HepG2 (cell line): ENCODE data around the gene TLK1. TPM values are rescaled to one million over a fixed set of nuclear protein-coding genes. Genes with fewer than 3 reads are reported as not detected.

Experiments used
- ATAC-seq: fragments of 200-7000 bp; cut with Tn5 transposase; 3 replicates; pipeline ENCODE4 v1.9.1; 2020; ENCODE audit warnings: mild to moderate bottlenecking, moderate library complexity
- BruUV-seq: library from RNA; stranded (reverse); fragments of 400-500 nt; replicated peaks from 2 replicates; lab custom pipeline; 2021; lab: Mats Ljungman, UMichigan
- CTCF ChIA-PET: fragments of 300-600 bp; formaldehyde crosslinking; extraction: SDS; loops from one replicate; lab custom pipeline; 2021; ENCODE audit warnings: low total read pairs, inconsistent platforms, low intra/inter-chr PET ratio; lab: Yijun Ruan, JAX
- POLR2A ChIA-PET: fragments of 350-600 bp; sonication (Branson Sonifier 250); formaldehyde crosslinking; loops from one replicate; lab custom pipeline; 2020; ENCODE audit warnings: antibody characterized with exemption, inconsistent platforms; lab: Yijun Ruan, JAX
- DNase-seq: peaks from one replicate; pipeline ENCODE4 v3.0.0-alpha.2; 2015; ENCODE audit warnings: low spot score
- FAIRE-seq: peaks from 3 replicates; lab custom pipeline; 2011; peaks lifted over from hg19 to GRCh38; lab: Jason Lieb, UNC
- H2AFZ ChIP-seq: one replicate; pipeline ENCODE4 v1.6.1; 2011; ENCODE audit warnings: low read length, inconsistent platforms
- H3K27ac ChIP-seq: fragments of 300-600 bp; 3 replicates; pipeline ENCODE4 v1.8.0; 2011; ENCODE audit warnings: mixed run types, mild to moderate bottlenecking, mixed read lengths, low read length, inconsistent platforms; ENCODE audit not compliant: insufficient read depth; ENCODE audit errors: extremely low read length
- H3K27me3 ChIP-seq, 2 experiments: fragments of 200-600 bp in 1 of 2; 2 replicates in 1 of 2; 3 replicates in 1 of 2; pipeline versions ENCODE4 v1.6.0 to v1.8.0; 2011; ENCODE audit warnings: low read length in 2 of 2, mild to moderate bottlenecking in 2 of 2, moderate library complexity in 2 of 2, inconsistent platforms in 1 of 2; ENCODE audit not compliant: insufficient read depth in 2 of 2, control insufficient read depth in 1 of 2
- H3K36me3 ChIP-seq, 2 experiments: fragments of 200-600 bp in 1 of 2; replicated peaks in 1 of 2; 2 replicates in 1 of 2; 3 replicates in 1 of 2; pipeline versions ENCODE4 v1.5.1 to v1.8.0; 2011; ENCODE audit warnings: low read length in 2 of 2, inconsistent platforms in 1 of 2; ENCODE audit not compliant: insufficient read depth in 2 of 2, control insufficient read depth in 1 of 2
- H3K4me1 ChIP-seq: 2 replicates; pipeline ENCODE4 v1.5.1; 2012; ENCODE audit warnings: low read length, inconsistent platforms; ENCODE audit not compliant: insufficient read depth
- H3K4me2 ChIP-seq: 2 replicates; pipeline ENCODE4 v1.6.0; 2011; ENCODE audit warnings: low read depth, low read length, inconsistent platforms
- H3K4me3 ChIP-seq, 3 experiments: fragments of 200-600 bp in 1 of 3; sonication (generic), shearing (Covaris generic) in 1 of 3; replicated peaks in 1 of 3; 2 replicates each; pipeline ENCODE4 v1.5.1; 2011 to 2016; ENCODE audit warnings: low read length in 3 of 3, inconsistent platforms in 2 of 3, low read depth in 2 of 3, mild to moderate bottlenecking in 2 of 3, control low read depth in 1 of 3, mixed read lengths in 1 of 3; ENCODE audit not compliant: insufficient read depth in 1 of 3
- H3K79me2 ChIP-seq: one replicate; pipeline ENCODE4 v1.6.1; 2011; ENCODE audit warnings: low read length, inconsistent platforms; ENCODE audit not compliant: insufficient read depth
- H3K9ac ChIP-seq: 2 replicates; pipeline ENCODE4 v1.6.0; 2011; ENCODE audit warnings: mild to moderate bottlenecking, low read depth, low read length, inconsistent platforms; ENCODE audit not compliant: insufficient read depth
- H3K9me3 ChIP-seq: 2 replicates; pipeline ENCODE4 v1.5.1; 2012; ENCODE audit warnings: mild to moderate bottlenecking, low read length
- H4K20me1 ChIP-seq: 2 replicates; pipeline ENCODE4 v1.6.0; 2011; ENCODE audit warnings: inconsistent platforms, mild to moderate bottlenecking, low read length, moderate library complexity; ENCODE audit not compliant: insufficient read depth
- ELF3 ChIP-seq: IDR thresholded peaks from 2 replicates; pipeline ENCODE4 v1.6.1; 2016; ENCODE audit warnings: missing genetic modification reagents, missing compliant biosample characterization
- HMGA1 ChIP-seq: sonication (generic); formaldehyde crosslinking; conservative IDR thresholded peaks from 2 replicates; pipeline ENCODE4 v1.4.0; 2020; ENCODE audit warnings: missing genetic modification reagents
- KDM4B ChIP-seq: sonication (generic); formaldehyde crosslinking; IDR thresholded peaks from 2 replicates; pipeline ENCODE4 v1.4.0; 2020; ENCODE audit warnings: missing genetic modification reagents
- NCOA5 ChIP-seq: sonication (generic); formaldehyde crosslinking; IDR thresholded peaks from 2 replicates; pipeline ENCODE4 v1.4.0; 2020; ENCODE audit warnings: missing genetic modification reagents
- PHF21A ChIP-seq: sonication (generic); formaldehyde crosslinking; IDR thresholded peaks from 2 replicates; pipeline ENCODE4 v1.5.0; 2020; ENCODE audit warnings: mild to moderate bottlenecking, missing genetic modification reagents
- PPARG ChIP-seq: conservative IDR thresholded peaks from 2 replicates; pipeline ENCODE4 v1.6.1; 2016; ENCODE audit warnings: missing biosample characterization, missing genetic modification reagents
- SCMH1 ChIP-seq: sonication (generic); formaldehyde crosslinking; IDR thresholded peaks from 2 replicates; pipeline ENCODE4 v1.9.0; 2021; ENCODE audit warnings: missing genetic modification reagents, mild to moderate bottlenecking, borderline replicate concordance
- ZNF367 ChIP-seq: sonication (generic); formaldehyde crosslinking; IDR thresholded peaks from 2 replicates; pipeline ENCODE4 v1.4.0; 2020; ENCODE audit warnings: missing genetic modification reagents, borderline replicate concordance
- ZNF484 ChIP-seq: sonication (generic); formaldehyde crosslinking; IDR thresholded peaks from 2 replicates; pipeline ENCODE4 v1.5.1; 2020; ENCODE audit warnings: mild to moderate bottlenecking, low read depth, missing genetic modification reagents, borderline replicate concordance
- ZNF672 ChIP-seq: sonication (generic); formaldehyde crosslinking; IDR thresholded peaks from 2 replicates; pipeline ENCODE4 v1.8.1; 2022; ENCODE audit warnings: missing genetic modification reagents
- ZNF737 ChIP-seq: sonication (generic); formaldehyde crosslinking; IDR thresholded peaks from 2 replicates; pipeline ENCODE4 v1.5.0; 2020; ENCODE audit warnings: missing genetic modification reagents, mild to moderate bottlenecking, borderline replicate concordance
- ZNF790 ChIP-seq: sonication (generic); formaldehyde crosslinking; IDR thresholded peaks from 2 replicates; pipeline ENCODE4 v1.8.0; 2022; ENCODE audit warnings: missing genetic modification reagents, mild to moderate bottlenecking, borderline replicate concordance
- ZNF816 ChIP-seq: sonication (generic); formaldehyde crosslinking; IDR thresholded peaks from 2 replicates; pipeline ENCODE4 v1.8.0; 2022; ENCODE audit warnings: missing genetic modification reagents, mild to moderate bottlenecking, borderline replicate concordance
- WGBS: methylation state at CpG from one replicate; pipeline ENCODE4 v1.1.6; 2017; ENCODE audit warnings: low lambda C conversion rate; 5-methylcytosine and 5-hydroxymethylcytosine counted together
- in situ Hi-C: cut with HindIII; loops from 2 replicates; pipeline ENCODE4 v1.10.0; 2017; ENCODE audit warnings: low pct_unique_long_range_greater_than_20kb; ENCODE audit not compliant: extremely low pct_ligation_motif_present
- intact Hi-C: fragments of 100-400 bp; cut with micrococcal nuclease; formaldehyde crosslinking; loops from one replicate; pipeline ENCODE4 v1.10.0; 2022; ENCODE audit not compliant: unreplicated experiment
- polyA plus RNA-seq, 8 experiments: library from polyadenylated mRNA; depleted of rRNA in 3 of 8; stranded (reverse) in 7 of 8; unstranded in 1 of 8; fragments of >200 nt; fragmentation: Illumina TruSeq in 4 of 8; extraction: Trizol in 4 of 8; gene quantifications; 2 replicates each; pipeline versions ENCODE4 v1.2.1 to v1.2.3, GENCODE V29; 2011 to 2016; ENCODE audit warnings: low read depth in 4 of 8, missing spikeins in 1 of 8, mixed read lengths in 1 of 8; ENCODE audit not compliant: insufficient read depth in 1 of 8
- total RNA-seq, 5 experiments: library from RNA; depleted of rRNA; stranded (reverse); fragments of >200 nt; fragmentation: Illumina TruSeq; extraction: Trizol; gene quantifications; 2 replicates each; pipeline ENCODE4 v1.2.3, GENCODE V29; 2016; ENCODE audit warnings: low read depth in 1 of 5
- TF ChIP-seq, protein P1 (sequence below): sonication (generic); formaldehyde crosslinking; IDR thresholded peaks from 2 replicates; pipeline ENCODE4; 2020; ENCODE audit warnings: missing genetic modification reagents, mild to moderate bottlenecking, borderline replicate concordance
- TF ChIP-seq, protein P2 (sequence below): sonication (generic); formaldehyde crosslinking; IDR thresholded peaks from 2 replicates; pipeline ENCODE4 v1.4.0; 2020; ENCODE audit warnings: missing genetic modification reagents

TLK1 gene
- total and polyA plus RNA-seq, 2 of the 13 experiments (the other 11 are each of a cell fraction or from before 2014, with no cell fraction given): 16.8 to 28.7 TPM

GRCh38 chr2:171034315-171034714 lies 126.4 kb downstream of the TLK1 start:
- TF ChIP-seq KDM4B: no peak
- TF ChIP-seq, protein P1, sequence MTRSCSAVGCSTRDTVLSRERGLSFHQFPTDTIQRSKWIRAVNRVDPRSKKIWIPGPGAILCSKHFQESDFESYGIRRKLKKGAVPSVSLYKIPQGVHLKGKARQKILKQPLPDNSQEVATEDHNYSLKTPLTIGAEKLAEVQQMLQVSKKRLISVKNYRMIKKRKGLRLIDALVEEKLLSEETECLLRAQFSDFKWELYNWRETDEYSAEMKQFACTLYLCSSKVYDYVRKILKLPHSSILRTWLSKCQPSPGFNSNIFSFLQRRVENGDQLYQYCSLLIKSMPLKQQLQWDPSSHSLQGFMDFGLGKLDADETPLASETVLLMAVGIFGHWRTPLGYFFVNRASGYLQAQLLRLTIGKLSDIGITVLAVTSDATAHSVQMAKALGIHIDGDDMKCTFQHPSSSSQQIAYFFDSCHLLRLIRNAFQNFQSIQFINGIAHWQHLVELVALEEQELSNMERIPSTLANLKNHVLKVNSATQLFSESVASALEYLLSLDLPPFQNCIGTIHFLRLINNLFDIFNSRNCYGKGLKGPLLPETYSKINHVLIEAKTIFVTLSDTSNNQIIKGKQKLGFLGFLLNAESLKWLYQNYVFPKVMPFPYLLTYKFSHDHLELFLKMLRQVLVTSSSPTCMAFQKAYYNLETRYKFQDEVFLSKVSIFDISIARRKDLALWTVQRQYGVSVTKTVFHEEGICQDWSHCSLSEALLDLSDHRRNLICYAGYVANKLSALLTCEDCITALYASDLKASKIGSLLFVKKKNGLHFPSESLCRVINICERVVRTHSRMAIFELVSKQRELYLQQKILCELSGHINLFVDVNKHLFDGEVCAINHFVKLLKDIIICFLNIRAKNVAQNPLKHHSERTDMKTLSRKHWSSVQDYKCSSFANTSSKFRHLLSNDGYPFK (CRISPR knock-in tag): no peak
- TF ChIP-seq ZNF790: no peak
- no peak for TF ChIP-seq NCOA5 (CRISPR knock-in tag)
- no peak for TF ChIP-seq HMGA1 (CRISPR knock-in tag)
- no peak for TF ChIP-seq ZNF672
- no peak for TF ChIP-seq PHF21A (CRISPR knock-in tag)
- TF ChIP-seq PPARG: no peak
- TF ChIP-seq ZNF816 (CRISPR knock-in tag): no peak
- no peak for TF ChIP-seq ZNF737 (CRISPR knock-in tag)
- no peak for TF ChIP-seq ZNF484 (CRISPR knock-in tag)
- no peak for TF ChIP-seq ELF3 (CRISPR knock-in tag)
- TF ChIP-seq SCMH1 (CRISPR knock-in tag): no peak
- TF ChIP-seq, protein P2, sequence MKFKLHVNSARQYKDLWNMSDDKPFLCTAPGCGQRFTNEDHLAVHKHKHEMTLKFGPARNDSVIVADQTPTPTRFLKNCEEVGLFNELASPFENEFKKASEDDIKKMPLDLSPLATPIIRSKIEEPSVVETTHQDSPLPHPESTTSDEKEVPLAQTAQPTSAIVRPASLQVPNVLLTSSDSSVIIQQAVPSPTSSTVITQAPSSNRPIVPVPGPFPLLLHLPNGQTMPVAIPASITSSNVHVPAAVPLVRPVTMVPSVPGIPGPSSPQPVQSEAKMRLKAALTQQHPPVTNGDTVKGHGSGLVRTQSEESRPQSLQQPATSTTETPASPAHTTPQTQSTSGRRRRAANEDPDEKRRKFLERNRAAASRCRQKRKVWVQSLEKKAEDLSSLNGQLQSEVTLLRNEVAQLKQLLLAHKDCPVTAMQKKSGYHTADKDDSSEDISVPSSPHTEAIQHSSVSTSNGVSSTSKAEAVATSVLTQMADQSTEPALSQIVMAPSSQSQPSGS (CRISPR knock-in tag): no peak
- no peak for TF ChIP-seq ZNF367 (CRISPR knock-in tag)
- TF ChIP-seq, all 625 proteins: peak for 0
- ATAC-seq: no peak
- Histone ChIP-seq H3K27me3 (no peaks in the 10 kb centered on the region), H3K27ac (no peak overlapping the region), H3K4me2 (no peak overlapping the region), H3K9ac (no peak overlapping the region), H3K4me1 (no peaks in the 10 kb centered on the region), H3K79me2 (no peaks in the 10 kb centered on the region), H2AFZ (no peak overlapping the region), H3K36me3 (peaks cover 9 to 73% of the 10 kb centered on the region in 2 experiments), H3K9me3 (no peaks in the 10 kb centered on the region), H3K4me3 (no peak overlapping the region), H4K20me1 (no peaks in the 10 kb centered on the region)
- FAIRE-seq: no peak
- intact Hi-C loops (no loop called here), in situ Hi-C loops (no loop called here)
- ChIA-PET POLR2A (no interaction called here), CTCF (no interaction called here)
- no peak for DNase-seq
- no TSS peak for BruUV-seq
- WGBS: 44% methylated on average over 2 of the region's 2 CpGs
